GM12873 (cell line): ENCODE results near the gene CNP.

Experiments
- CTCF ChIP-seq: IDR thresholded peaks from 2 replicates; pipeline ENCODE4 v1.5.1; 2012; ENCODE audit warnings: low read depth, mild to moderate bottlenecking, moderate library complexity, low read length, control low read depth; ENCODE audit not compliant: insufficient read depth; ENCODE audit errors: missing control alignments

The CNP gene

GRCh38 chr17:41920580-41920955 is 46.0 kb upstream of the CNP start:
- no peak for TF ChIP-seq CTCF

GRCh38 chr17:41925991-41926590 is 40.5 kb upstream of the CNP start:
- TF ChIP-seq CTCF: no peak

GRCh38 chr17:41928693-41929251 is 37.8 kb upstream of the CNP start:
- TF ChIP-seq CTCF: no peak

- TF ChIP-seq CTCF: peak; percentile 37
These were observed 36.4 kb upstream of the CNP start, which contains the start of gene ODAD4 for GRCh38 chr17:41930009-41930832. ODAD4 (plus strand) TSS chr17:41930617; CDS start chr17:41930724, 107 bp downstream.

- no peak for TF ChIP-seq CTCF
These were observed 33.7 kb upstream of the CNP start for GRCh38 chr17:41932816-41933389.

- TF ChIP-seq CTCF: no peak
These were observed 31.0 kb upstream of the CNP start for GRCh38 chr17:41935641-41936040.

- TF ChIP-seq CTCF: no peak
These were observed 28.3 kb upstream of the CNP start for GRCh38 chr17:41937970-41938954.
